Measurements from ENCODE around the gene MORN1.

DNA sequence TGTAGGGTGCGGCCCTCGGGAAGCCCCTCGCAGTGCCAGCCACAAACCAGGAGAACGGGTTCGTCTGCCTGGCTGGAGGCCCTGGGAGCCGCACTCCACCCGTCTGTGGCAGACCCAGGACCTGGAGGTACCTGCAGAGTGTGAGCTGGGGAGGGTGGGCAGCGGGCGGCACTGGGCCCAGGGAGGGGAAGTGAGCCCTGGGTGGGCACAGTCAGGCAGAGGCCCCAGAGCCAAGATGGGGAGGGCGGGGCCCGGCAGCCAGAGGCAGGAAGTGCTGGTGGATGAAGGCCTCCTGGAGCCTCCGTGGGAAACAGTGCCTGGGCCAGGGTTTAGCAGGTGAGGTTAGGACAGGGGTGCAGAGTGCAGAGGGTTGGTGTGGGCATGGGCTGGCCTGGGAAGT lies 25.0 kb upstream of the MORN1 start:
- TF ChIP-seq, protein P1, sequence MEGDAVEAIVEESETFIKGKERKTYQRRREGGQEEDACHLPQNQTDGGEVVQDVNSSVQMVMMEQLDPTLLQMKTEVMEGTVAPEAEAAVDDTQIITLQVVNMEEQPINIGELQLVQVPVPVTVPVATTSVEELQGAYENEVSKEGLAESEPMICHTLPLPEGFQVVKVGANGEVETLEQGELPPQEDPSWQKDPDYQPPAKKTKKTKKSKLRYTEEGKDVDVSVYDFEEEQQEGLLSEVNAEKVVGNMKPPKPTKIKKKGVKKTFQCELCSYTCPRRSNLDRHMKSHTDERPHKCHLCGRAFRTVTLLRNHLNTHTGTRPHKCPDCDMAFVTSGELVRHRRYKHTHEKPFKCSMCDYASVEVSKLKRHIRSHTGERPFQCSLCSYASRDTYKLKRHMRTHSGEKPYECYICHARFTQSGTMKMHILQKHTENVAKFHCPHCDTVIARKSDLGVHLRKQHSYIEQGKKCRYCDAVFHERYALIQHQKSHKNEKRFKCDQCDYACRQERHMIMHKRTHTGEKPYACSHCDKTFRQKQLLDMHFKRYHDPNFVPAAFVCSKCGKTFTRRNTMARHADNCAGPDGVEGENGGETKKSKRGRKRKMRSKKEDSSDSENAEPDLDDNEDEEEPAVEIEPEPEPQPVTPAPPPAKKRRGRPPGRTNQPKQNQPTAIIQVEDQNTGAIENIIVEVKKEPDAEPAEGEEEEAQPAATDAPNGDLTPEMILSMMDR (IDR thresholded peaks at IDR 0.05): no peak
- no peak for TF ChIP-seq POLR2A (IDR thresholded peaks at IDR 0.05)

All from right lobe of liver (tissue), 4 donors.